Measurements from ENCODE around the gene HEXIM2. TPM values are rescaled to one million over a fixed set of nuclear protein-coding genes. Genes with fewer than 3 reads are reported as not detected.

Gene HEXIM2
- total and polyA plus RNA-seq, 2 of the 13 experiments (the other 11 are each of a cell fraction or from before 2014, with no cell fraction given) = 27.1 to 32.4 TPM

- TF ChIP-seq RELA (CRISPR knock-in tag; IDR thresholded peaks at IDR 0.05) (no peak), ELF3 (CRISPR knock-in tag; IDR thresholded peaks at IDR 0.05) (no peak), ZNF256 (CRISPR knock-in tag; conservative IDR thresholded peaks at IDR 0.05) (peak; percentile 54), RERE (CRISPR knock-in tag; IDR thresholded peaks at IDR 0.05; ENCODE audit: low read depth) (peak; percentile 25; the same call in 1 of the 2 replicates), FLYWCH1 (CRISPR knock-in tag; IDR thresholded peaks at IDR 0.05) (no peak)
Observed at GRCh38 chr17:45160447-45161287, 1.0 kb upstream of the HEXIM2 start (continued).
